Lung microvascular endothelial cell (primary cell): Measurements from ENCODE around the gene TNFAIP8L1. TPM values are rescaled to one million over a fixed set of nuclear protein-coding genes. Genes with fewer than 3 reads are reported as not detected.

Experiments
- DNase-seq, 2 donors: peaks; one replicate each; pipeline versions ENCODE4 v3.0.0 to v3.0.0-alpha.2; 2010; ENCODE audit warnings: low read depth in 2 of 2
- total RNA-seq: library from RNA; depleted of rRNA; stranded (reverse); fragments of >200 nt; gene quantifications from 2 replicates; pipeline ENCODE4 v1.2.1, GENCODE V29; 2014

The TNFAIP8L1 gene
- total RNA-seq, 1 donor from 2014 or later = 69.4 TPM

DNA sequence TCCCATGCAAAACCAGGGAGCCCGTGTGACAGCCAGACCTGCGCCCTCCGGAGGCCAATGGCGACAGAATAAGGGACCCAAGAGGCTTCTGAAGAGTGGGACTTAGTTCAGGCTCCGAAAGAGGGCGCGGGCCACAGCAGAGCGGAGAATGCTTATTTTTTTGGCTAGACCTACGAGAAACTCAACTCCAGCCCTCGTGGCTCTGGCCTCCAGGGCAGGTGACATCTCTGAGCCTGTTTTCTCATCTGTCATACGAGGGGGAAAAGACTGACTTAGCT, 61.3 kb downstream of the TNFAIP8L1 start:
- DNase-seq = no peak

DNA sequence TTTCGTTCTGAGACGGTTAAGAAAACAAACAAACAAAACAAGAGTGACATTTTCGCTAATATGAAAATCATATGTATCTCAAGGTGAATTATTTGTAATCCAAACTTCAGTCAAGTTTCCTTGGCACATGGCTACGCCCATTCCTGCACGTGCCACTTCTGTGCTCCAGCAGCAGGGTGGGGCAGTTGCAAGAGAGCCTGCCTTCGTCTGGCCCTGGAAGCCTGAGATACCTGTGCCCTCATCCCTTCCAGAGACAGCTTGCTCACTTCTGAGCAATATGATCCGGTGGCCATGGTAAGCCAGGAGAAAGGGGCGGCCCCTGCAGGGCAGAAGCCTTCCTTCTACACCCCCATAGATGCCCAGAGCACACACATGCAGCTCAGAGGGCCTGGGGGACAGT, 62.2 kb downstream of the TNFAIP8L1 start:
- DNase-seq = no peak

DNA sequence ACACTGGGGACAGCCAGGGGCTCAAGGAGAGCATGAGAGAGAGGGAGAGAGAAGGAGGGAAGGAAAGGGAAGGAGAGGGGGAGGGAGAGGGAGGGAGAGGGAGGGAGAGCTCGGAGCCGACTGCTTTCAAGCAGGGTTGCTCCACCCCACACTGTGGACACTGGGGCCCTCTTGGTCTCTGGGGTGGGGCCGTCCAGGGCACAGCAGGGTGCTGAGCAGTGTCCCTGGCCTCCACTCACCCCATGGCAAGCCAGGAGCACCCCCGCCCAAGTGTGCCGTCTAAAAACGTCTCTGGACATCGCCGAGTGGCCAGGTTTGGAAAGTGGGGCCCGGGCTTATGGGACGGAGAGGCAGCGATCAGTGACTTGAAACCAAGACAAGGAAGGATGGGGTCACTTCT, 63.4 kb downstream of the TNFAIP8L1 start:
- DNase-seq = no peak

DNA sequence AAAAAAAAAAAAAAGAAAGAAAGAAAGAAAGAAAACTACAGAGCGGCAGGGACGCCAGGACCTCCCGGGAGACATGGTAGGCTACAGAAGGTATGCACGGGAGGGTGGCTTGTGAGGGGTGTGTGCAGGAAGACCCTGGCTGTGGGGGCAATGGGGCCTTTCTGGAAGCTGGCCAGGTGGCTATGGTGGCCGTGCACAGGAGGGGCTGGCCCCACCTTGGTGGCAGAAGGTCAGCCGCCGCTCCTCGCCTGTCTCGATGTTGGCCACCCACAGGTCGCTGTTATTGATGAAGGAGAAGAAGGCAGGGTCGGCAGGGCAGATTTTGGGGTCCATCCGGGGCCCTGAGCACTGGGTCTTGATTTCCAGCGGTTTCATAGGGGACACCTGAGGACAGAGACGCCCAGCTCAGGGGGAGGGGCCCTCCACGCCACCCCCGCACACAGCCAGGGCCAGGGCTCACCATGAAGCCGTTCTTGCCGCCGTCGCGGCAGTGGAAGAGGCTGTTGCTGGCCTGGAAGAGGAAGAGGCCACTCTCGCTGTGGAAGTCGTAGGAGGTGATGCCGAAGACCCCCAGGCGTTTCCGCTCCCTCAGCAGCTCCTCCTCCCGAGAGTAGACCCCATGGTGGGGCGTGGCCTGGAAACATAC, 64.5 kb downstream of the TNFAIP8L1 start:
- no peak for DNase-seq

DNA sequence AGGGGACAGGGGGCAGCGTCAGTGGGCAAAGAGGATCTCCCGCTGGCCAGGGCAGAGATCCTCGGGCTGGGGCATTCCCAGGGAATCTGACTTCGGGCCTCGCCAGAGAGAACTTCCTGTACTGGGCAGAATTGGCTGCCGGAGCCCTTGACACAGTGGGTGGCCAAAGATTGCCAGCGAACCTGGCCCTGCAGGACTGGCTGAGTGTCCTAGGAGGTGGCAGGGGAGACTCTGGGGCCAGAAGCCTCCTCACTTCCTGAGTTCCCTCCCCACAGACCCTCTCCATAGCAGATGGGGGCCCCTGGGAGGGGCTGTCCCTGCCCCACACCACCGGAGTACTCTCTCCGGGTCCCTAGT, 65.0 kb downstream of the TNFAIP8L1 start:
- DNase-seq = no peak

Other genes with a start within 250 kb of the TNFAIP8L1 start
- gene SH3GL1, start 239.0 kb upstream of the TNFAIP8L1 start, total RNA-seq = 41.9 and 44.9 TPM in 2 replicates
- 3.6 and 7.8 TPM in 2 replicates for gene CHAF1A, start 236.9 kb upstream of the TNFAIP8L1 start, total RNA-seq
- 81.9 and 99.8 TPM in 2 replicates for gene UBXN6, start 181.7 kb upstream of the TNFAIP8L1 start, total RNA-seq
- 38.5 and 39.0 TPM in 2 replicates for gene HDGFL2, start 167.2 kb upstream of the TNFAIP8L1 start, total RNA-seq
- gene PLIN4, start 121.0 kb upstream of the TNFAIP8L1 start, total RNA-seq = 0.65 and 2.0 TPM in 2 replicates
- 4.6 and 23.2 TPM in 2 replicates for gene PLIN5, start 104.3 kb upstream of the TNFAIP8L1 start, total RNA-seq
- gene LRG1, start 99.5 kb upstream of the TNFAIP8L1 start, total RNA-seq = 0.87 and 1.6 TPM in 2 replicates
- gene SEMA6B, start 79.8 kb upstream of the TNFAIP8L1 start, total RNA-seq = 18.1 and 50.6 TPM in 2 replicates
- 138 and 149 TPM in 2 replicates for gene MYDGF, start 30.8 kb downstream of the TNFAIP8L1 start, total RNA-seq
- gene DPP9, start 84.3 kb downstream of the TNFAIP8L1 start, total RNA-seq = 14.2 and 19.4 TPM in 2 replicates
- 10.0 and 17.3 TPM in 2 replicates for gene FEM1A, start 152.2 kb downstream of the TNFAIP8L1 start, total RNA-seq
- 2.0 and 2.8 TPM in 2 replicates for gene TICAM1, start 192.2 kb downstream of the TNFAIP8L1 start, total RNA-seq
- 44.0 and 70.2 TPM in 2 replicates for gene PLIN3, start 228.2 kb downstream of the TNFAIP8L1 start, total RNA-seq